Psoas muscle (tissue), 8 donors: ENCODE data around the gene GALNT15. TPM values are rescaled to one million over a fixed set of nuclear protein-coding genes. Genes with fewer than 3 reads are reported as not detected.

Experiments
- ATAC-seq, 4 donors: fragments of 200-7000 bp; cut with Tn5 transposase; one replicate each; pipeline ENCODE4 v1.9.1; 2020; ENCODE audit warnings: moderate library complexity in 3 of 4, mild to moderate bottlenecking in 2 of 4
- DNase-seq, 2 donors: peaks; one replicate each; pipeline ENCODE4 v3.0.0-alpha.2; 2020
- H3K27ac ChIP-seq: fragments of 200-600 bp; one replicate; pipeline ENCODE4 v1.8.0; 2022
- H3K27me3 ChIP-seq, 3 donors: fragments of 200-600 bp in 1 of 3; one replicate each; pipeline versions ENCODE4 v1.6.1 to v1.8.0; 2013 to 2022; ENCODE audit warnings: low read length in 2 of 3, mild to moderate bottlenecking in 2 of 3, moderate library complexity in 1 of 3; ENCODE audit not compliant: insufficient read depth in 3 of 3
- H3K36me3 ChIP-seq, 2 donors: fragments of 200-600 bp in 1 of 2; one replicate each; pipeline versions ENCODE4 v1.6.1 to v1.8.0; 2013 to 2022; ENCODE audit warnings: low read depth in 1 of 2, mild to moderate bottlenecking in 1 of 2, moderate library complexity in 1 of 2; ENCODE audit not compliant: insufficient read depth in 1 of 2
- H3K4me1 ChIP-seq: fragments of 200-600 bp; one replicate; pipeline ENCODE4 v1.8.0; 2022
- H3K4me3 ChIP-seq: fragments of 200-600 bp; one replicate; pipeline ENCODE4 v1.8.0; 2022; ENCODE audit warnings: mild to moderate bottlenecking
- H3K9me3 ChIP-seq: fragments of 200-600 bp; one replicate; pipeline ENCODE4 v1.8.0; 2022
- WGBS, 3 donors: extraction: QIAGEN DNeasy Blood & Tissue Kit; methylation state at CpG; one replicate each; pipeline versions ENCODE4 v1.1.6 to v1.1.7; 2013; 5-methylcytosine and 5-hydroxymethylcytosine counted together
- intact Hi-C, 2 donors: fragments of 100-400 bp; cut with DNase I; formaldehyde crosslinking; loops; one replicate each; pipeline versions ENCODE4 v1.11.0 to v1.14.2; 2022
- long read RNA-seq, 2 donors: library from polyadenylated mRNA; unstranded; transcript quantifications; one replicate each; pipeline ENCODE4 v2.0.0, GENCODE V29; 2021
- polyA plus RNA-seq, 3 donors: library from polyadenylated mRNA; stranded (reverse); fragments of 200-250 nt; gene quantifications; one replicate each; pipeline ENCODE4 v1.2.3, GENCODE V29; 2013
- total RNA-seq, 4 donors: library from RNA; stranded (reverse); fragmentation: NEBNext Ultra II Directional in 2 of 4; extraction: Animal tissue kit (Norgen Biotek cat#: 25700) in 2 of 4; gene quantifications; one replicate each; pipeline versions ENCODE4 v1.2.1 to v1.2.4, GENCODE V29; 2021 to 2023
- TF ChIP-seq, protein P1 (sequence below): fragments of 200-600 bp; IDR thresholded peaks from one replicate; pipeline ENCODE4 v1.8.0; 2022; ENCODE audit warnings: antibody characterized with exemption
- donor health status: healthy with polysubstance abuse.
- donor health status: DM: no; HTN: no; CAD: no; lungs with moderate emphysema.
- donor health status: Bipolar disorder and iron deficiency.
- donor health status: healthy.
- donor health status: DM: yes; HTN: yes; CAD: no.
- donor health status: DM: no; HTN: no; CAD: no.
- donor health status: DM: no; HTN: no; CAD: no.
- donor health status: DM: yes; HTN: yes; CAD: no.

GALNT15 gene, protein sequence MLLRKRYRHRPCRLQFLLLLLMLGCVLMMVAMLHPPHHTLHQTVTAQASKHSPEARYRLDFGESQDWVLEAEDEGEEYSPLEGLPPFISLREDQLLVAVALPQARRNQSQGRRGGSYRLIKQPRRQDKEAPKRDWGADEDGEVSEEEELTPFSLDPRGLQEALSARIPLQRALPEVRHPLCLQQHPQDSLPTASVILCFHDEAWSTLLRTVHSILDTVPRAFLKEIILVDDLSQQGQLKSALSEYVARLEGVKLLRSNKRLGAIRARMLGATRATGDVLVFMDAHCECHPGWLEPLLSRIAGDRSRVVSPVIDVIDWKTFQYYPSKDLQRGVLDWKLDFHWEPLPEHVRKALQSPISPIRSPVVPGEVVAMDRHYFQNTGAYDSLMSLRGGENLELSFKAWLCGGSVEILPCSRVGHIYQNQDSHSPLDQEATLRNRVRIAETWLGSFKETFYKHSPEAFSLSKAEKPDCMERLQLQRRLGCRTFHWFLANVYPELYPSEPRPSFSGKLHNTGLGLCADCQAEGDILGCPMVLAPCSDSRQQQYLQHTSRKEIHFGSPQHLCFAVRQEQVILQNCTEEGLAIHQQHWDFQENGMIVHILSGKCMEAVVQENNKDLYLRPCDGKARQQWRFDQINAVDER
- total RNA-seq (10 to 100 TPM in 3 of 4 donors, 1 to 10 TPM in 1; 5.5 to 50.6 (median 24.1) TPM), polyA plus RNA-seq (10 to 100 TPM; 16.2 to 29.6 (median 25.8) TPM)
- long read RNA-seq, donor 1, full-length matches to known transcripts: 9 of 10 reads
- long read RNA-seq, donor 1, partial matches to known transcripts: 0 of 10 reads
- long read RNA-seq, donor 1, other reads (novel, unspliced or antisense): 1 of 10 reads
- long read RNA-seq, donor 2, full-length matches to known transcripts: 66 of 96 reads
- long read RNA-seq, donor 2, partial matches to known transcripts: 19 of 96 reads
- long read RNA-seq, donor 2, other reads (novel, unspliced or antisense): 11 of 96 reads

DNA sequence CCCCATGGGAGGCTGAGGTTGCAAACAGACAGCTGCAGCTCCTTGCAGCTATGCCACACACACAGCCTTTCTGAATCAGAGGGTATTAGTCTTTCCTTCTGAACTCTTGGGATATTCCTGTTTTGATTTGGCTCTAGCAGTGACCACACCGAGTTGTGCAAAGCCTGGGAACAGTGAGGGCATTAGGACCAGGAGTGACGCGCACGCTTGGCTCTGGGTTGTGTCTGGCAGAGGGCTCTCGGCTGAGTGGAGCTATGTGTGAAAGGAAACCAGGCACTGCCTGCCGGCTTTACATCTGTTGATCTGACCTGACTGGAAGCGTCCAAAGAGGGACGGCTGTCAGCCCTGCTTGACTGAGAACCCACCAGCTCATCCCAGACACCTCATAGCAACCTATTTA lies at the start of gene GALNT15:
TSS of gene GALNT15 (plus strand) at position 292 of the 400 bp plus-strand sequence. CDS start 472 bp downstream, outside the sequence.
- peaks cover 51% of the 10 kb centered on the region for H3K4me1 ChIP-seq
- WGBS, 3 donors: 2 to 7% (median 6%) methylated on average over 8 of the region's 8 CpGs
- peak within 1 kb of the TSS; percentile 55 for H3K4me3 ChIP-seq
- peak within 1 kb of the TSS; percentile 83 for H3K27ac ChIP-seq
- DNase-seq: peak; percentile 95 to 98
- ATAC-seq: peak; percentile 94 to 96 (median 96)
- intact Hi-C loops: loop anchor here in 1 of 2 donors (2.0 kb wide), 1 partner anchor 24 kb away; no protein-coding TSS in a partner anchor
- H3K9me3 ChIP-seq: no peaks in the 10 kb centered on the region
- no peaks in the 10 kb centered on the region for H3K36me3 ChIP-seq
- TF ChIP-seq, protein P1, sequence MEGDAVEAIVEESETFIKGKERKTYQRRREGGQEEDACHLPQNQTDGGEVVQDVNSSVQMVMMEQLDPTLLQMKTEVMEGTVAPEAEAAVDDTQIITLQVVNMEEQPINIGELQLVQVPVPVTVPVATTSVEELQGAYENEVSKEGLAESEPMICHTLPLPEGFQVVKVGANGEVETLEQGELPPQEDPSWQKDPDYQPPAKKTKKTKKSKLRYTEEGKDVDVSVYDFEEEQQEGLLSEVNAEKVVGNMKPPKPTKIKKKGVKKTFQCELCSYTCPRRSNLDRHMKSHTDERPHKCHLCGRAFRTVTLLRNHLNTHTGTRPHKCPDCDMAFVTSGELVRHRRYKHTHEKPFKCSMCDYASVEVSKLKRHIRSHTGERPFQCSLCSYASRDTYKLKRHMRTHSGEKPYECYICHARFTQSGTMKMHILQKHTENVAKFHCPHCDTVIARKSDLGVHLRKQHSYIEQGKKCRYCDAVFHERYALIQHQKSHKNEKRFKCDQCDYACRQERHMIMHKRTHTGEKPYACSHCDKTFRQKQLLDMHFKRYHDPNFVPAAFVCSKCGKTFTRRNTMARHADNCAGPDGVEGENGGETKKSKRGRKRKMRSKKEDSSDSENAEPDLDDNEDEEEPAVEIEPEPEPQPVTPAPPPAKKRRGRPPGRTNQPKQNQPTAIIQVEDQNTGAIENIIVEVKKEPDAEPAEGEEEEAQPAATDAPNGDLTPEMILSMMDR: no peak
- no peaks in the 10 kb centered on the region for H3K27me3 ChIP-seq

DNA sequence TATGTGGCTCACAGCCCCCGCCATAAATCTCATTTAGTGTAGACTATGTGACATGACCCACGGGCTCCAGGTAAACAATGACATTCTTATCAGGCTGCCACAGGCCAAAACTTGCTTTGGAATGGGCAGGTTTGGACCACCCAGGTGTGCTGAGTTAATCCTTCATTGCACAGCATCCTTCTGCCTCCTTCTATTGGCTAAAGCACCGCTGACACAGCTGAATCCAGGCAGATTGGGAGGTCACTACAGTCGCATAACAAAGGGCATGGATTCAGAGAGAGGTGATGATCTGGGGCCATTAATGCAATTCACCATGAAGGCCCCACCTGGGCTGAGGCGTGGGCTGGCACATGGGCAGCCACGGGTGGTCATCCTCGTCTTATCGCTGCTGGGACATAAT lies 47.8 kb upstream of the GALNT15 start:
- ATAC-seq: no peak
- no peak for DNase-seq
- no peaks in the 10 kb centered on the region for H3K27me3 ChIP-seq
- intact Hi-C loops: no loop called here
- H3K4me1 ChIP-seq: peaks cover 17% of the 10 kb centered on the region
- no peak overlapping the region for H3K27ac ChIP-seq
- no peaks in the 10 kb centered on the region for H3K36me3 ChIP-seq
- TF ChIP-seq, protein P1: no peak
- 90 to 95% (median 94%) methylated on average over 8 of the region's 8 CpGs for WGBS, 3 donors
- H3K9me3 ChIP-seq: no peaks in the 10 kb centered on the region
- no peak overlapping the region for H3K4me3 ChIP-seq

DNA sequence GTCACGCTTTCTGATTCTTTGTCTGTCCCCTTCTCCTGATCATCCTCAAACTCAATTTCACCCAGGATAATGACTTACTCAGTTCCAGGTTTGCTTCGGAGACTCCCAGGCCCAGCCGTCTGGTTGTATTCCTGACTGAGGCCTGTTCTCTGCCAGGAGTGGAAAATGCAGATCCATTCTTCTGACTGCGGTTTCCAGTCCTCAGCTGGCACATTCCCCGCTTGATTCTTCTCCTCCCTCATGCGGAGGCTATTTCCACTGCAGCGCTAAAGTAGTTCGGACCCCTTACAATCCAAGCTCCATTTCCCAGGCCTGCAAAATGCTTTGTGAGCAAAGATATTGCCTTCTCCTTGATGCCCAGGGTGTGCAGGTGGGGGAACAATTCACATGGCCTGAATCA lies 47.2 kb upstream of the GALNT15 start:
- peaks cover 23% of the 10 kb centered on the region for H3K4me1 ChIP-seq
- 91 to 96% (median 92%) methylated on average over 8 of the region's 8 CpGs for WGBS, 3 donors

DNA sequence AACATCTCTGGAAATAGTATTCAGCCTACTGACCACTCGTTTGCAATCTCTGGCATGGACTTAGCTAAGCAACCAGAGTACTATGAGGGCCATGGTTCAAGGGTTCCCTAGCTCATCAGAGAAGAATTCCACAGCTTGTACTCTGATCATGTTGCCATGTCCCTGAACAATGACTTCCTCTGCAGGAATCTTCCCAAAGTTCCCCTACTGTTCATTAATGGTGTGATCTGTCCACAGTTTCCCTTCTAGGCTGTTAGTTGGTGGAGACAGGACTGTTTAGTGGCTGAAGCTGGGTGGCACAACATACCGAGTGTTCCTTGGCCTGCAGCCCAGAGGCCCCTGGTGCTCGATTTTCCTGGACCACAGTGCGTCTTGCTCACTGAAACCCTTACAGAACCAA lies 44.4 kb upstream of the GALNT15 start:
- H3K36me3 ChIP-seq: no peaks in the 10 kb centered on the region
- intact Hi-C loops: loop anchor here in 1 of 2 donors (5.0 kb wide), 1 partner anchor 78 kb away; no protein-coding TSS in a partner anchor
- peaks cover 43% of the 10 kb centered on the region for H3K4me1 ChIP-seq
- peak; percentile 60 to 87 (median 84) for ATAC-seq
- peak; percentile 45 to 68 for DNase-seq
- H3K27ac ChIP-seq: peak overlapping the region; percentile 52
- H3K27me3 ChIP-seq: no peaks in the 10 kb centered on the region
- TF ChIP-seq, protein P1: no peak
- 12 to 31% (median 13%) methylated on average over 4 of the region's 4 CpGs for WGBS, 3 donors
- no peaks in the 10 kb centered on the region for H3K9me3 ChIP-seq
- H3K4me3 ChIP-seq: no peak overlapping the region

More for the DNA sequence above, 47.2 kb upstream of the GALNT15 start:
- intact Hi-C loops: no loop called here
- H3K36me3 ChIP-seq: no peaks in the 10 kb centered on the region
- no peak for DNase-seq
- H3K27ac ChIP-seq: no peak overlapping the region
- no peaks in the 10 kb centered on the region for H3K27me3 ChIP-seq
- TF ChIP-seq, protein P1: no peak
- H3K9me3 ChIP-seq: no peaks in the 10 kb centered on the region
- no peak overlapping the region for H3K4me3 ChIP-seq
- ATAC-seq: no peak
